Amniotic epithelial cell (primary cell): ENCODE data around the gene AKT3.
"Not testable (repeated sequence)": the region's sequence is repeated elsewhere in the genome, so short reads cannot be mapped to it uniquely, and the experiment has no call there.

ENCODE experiments used
- DNase-seq: peaks from one replicate; pipeline ENCODE4 v3.0.0-alpha.2; 2010; ENCODE audit warnings: low read depth

Gene AKT3

GRCh38 chr1:243784506-243784905 lies 65.5 kb downstream of the AKT3 start:
- no peak for DNase-seq

GRCh38 chr1:243783714-243784113 lies 66.3 kb downstream of the AKT3 start:
- no peak for DNase-seq

DNA sequence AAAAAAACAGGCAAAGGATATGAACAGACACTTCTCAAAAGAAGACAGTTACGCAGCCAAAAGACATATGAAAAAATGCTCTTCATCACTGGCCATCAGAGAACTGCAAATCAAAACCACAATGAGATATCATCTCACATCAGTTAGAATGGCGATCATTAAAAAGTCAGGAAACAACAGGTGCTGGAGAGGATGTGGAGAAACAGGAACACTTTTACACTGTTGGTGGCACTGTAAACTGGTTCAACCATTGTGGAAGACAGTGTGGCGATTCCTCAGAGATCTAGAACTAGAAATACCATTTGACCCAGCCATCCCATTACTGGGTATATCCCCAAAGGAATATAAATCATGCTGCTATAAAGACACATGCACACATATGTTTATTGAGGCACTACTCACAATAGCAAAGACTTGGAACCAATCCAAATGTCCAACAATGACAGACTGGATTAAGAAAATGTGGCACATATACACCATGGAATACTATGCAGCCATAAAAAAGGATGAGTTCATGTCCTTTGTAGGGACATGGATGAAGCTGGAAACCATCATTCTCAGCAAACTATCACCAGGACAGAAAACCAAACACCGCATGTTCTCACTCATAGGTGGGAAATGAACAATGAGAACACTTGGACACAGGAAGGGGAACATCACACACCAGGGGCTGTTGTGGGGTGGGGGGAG lies 77.5 kb downstream of the AKT3 start:
- not testable (repeated sequence) for DNase-seq

DNA sequence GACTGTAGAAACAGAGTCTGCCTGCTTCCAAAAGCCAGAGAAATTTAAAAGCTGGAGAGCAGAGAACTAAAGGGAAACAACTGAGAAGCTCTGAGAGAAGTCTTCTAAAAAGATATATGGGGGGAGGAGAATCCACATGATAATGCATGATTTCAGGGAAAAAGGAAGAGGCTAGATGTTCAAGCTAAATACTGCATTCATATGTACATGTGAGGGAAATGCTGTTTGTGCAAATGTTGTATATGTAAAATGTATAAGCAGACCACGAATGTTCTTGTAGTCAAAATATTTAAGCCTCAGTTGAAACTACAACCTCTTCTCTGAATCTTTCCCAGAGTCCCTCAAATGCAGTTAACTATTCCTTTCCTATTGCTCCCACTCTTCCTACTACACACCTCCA lies 79.2 kb downstream of the AKT3 start:
- no peak for DNase-seq

DNA sequence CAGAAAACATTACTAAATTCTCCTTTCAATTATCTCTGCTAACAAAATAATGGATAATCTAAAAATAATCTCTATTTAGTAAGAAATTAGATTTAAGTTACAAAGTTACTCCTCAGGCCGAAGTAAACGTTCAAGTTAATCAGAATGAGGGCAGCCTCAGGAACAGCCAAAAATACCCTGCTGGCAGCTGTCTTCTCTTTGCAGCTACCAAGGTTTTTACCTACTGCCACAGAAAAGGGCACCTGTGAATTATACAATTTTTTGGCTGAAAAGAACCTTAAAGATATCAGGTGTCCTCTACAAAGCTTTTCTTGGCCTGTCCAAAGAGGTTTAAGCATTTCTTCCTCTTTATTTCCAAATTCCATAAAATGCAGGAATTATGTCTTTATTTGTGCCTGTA lies 84.4 kb downstream of the AKT3 start:
- DNase-seq = no peak

DNA sequence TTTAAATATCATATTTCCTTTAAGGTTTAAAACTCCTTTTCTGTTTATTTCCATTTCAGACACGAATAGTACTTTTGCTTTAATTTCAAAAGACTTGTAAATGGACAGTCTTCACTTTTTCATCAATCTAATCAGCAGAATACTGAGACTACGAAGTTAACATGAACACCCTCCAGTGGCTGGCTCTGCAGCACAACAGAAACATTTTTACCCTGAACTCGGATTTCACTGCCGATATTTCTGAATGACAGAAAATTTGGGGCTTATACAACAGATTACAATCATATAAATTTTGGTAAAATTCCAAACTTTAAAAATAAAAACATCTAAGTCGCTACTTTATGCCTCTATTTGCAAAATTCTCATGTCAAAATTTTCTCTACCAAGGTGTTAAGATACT lies 86.2 kb downstream of the AKT3 start:
- no peak for DNase-seq

- DNase-seq = no peak
Measured at GRCh38 chr1:243758647-243759046, 91.4 kb downstream of the AKT3 start.

DNA sequence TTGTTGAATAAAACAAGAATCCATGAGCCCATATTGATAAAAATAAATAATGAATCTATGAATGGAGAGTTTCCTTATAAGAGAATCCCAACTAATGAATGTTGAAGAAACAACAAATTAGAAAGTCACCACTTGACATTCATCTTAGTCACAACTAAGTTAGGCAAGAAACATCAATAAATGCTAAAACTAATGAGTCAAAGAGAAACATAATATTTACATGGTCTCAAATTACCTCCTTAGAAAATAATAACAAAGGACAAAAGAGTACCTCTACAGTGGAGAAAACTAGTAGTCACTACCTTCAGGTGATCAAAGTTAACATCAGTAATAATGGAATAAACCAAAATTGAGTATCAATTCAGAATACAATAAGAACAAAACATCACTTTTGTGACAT lies 93.5 kb downstream of the AKT3 start:
- no peak for DNase-seq

- no peak for DNase-seq
Measured at GRCh38 chr1:243754348-243754747, 95.7 kb downstream of the AKT3 start.

- no peak for DNase-seq
Measured at GRCh38 chr1:243751506-243751905, 98.5 kb downstream of the AKT3 start.

GRCh38 chr1:243748706-243749283 lies 101.2 kb downstream of the AKT3 start:
- peak; percentile 85 for DNase-seq

- DNase-seq = no peak
Measured at GRCh38 chr1:243748227-243748626, 101.8 kb downstream of the AKT3 start.

GRCh38 chr1:243746751-243747150 lies 103.3 kb downstream of the AKT3 start:
- no peak for DNase-seq

DNA sequence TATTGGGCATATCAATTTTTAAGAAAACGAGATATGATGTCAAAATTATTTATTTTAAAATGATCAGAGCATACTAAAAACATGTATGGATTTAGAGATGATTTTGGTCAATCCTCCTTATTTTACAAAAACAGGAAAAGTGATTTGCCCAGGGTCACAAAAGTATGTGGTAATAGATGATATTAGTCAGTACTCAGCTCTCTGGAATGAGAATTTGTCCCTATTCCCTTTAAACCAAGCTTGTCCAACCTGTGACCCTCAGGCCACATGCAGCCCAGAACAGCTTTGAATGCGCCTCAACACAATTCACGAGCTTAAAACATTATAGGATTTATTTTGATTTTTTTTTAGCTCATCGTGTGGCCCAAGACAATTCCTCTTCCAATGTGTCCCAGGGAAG lies 104.7 kb downstream of the AKT3 start:
- no peak for DNase-seq

DNA sequence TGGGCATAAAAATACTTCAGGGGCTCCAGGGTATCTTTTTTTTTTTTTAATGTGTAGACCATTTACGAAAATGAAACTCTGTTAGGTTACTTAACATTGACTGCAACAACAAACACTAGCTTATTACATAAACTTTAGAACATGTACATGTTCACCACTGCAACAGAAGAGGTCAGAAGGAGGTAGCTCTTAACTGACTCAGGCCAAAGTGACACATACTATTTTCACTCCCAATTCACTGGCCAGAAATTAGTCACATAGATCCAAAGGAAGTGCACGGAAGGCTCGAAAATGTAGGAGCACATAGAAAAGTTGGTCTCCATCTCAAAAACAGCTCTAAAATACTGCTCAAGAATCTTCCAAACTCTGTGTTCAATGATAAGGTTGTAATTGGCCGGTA lies 107.2 kb downstream of the AKT3 start:
- DNase-seq = peak; percentile 72

DNA sequence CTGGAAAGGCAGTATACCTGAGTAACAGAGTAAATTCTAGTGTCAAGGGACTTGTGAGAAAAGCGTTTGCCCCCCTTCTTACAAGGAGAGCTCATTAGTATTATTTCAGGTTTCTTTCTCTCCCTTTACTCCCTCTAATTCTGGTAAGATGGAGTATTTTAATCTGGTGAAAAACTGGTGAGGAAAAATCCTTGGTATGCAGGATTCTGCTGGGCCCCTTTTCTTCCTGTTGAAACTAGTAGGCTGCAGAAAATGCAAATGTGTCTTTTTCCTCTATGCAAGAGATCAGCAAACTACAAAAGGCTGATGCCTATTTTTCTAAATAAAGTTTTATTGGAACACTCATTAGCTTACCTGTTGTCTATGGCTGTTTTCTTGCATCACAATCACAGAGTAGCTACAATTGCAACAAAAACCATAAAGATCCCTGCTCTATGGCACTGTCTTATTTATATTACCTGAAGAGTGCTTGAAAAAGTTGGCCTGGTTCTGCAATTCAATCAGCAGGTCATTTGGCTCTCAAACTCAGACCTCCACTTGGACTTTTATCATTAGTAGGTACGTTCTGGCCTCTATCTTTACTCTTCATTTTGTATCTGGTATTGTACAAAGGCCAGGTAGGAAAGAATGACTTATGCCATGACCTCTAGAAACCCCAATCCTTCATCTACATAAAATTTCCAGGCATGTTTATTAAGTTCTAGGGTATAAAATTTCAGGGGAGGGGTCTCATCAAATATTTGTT lies 109.6 kb downstream of the AKT3 start:
- peak; percentile 24 for DNase-seq

GRCh38 chr1:243739335-243740003 lies 110.6 kb downstream of the AKT3 start:
- peak; percentile 22 for DNase-seq

- no peak for DNase-seq
Measured at GRCh38 chr1:243738020-243738419, 112.0 kb downstream of the AKT3 start.

DNA sequence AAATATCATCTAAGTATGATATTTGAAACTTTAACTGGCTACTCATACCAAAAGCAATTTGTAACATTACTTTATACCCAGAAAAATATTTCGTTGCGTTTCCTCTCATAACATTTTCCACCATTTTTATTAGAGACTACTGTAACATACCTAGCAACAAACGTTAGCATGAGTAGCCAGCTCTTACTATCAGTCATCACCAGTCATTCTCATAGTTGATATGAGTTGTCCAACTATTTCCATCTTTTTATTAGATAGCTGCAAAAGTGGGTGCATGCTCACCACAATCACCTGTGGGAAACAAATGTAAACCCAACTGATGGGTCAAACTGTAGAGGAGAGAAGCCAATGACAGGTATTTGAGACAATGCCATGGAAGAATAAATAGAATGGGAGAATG lies 114.6 kb downstream of the AKT3 start:
- no peak for DNase-seq

- peak; percentile 47 for DNase-seq
Measured at GRCh38 chr1:243734308-243734695, 115.7 kb downstream of the AKT3 start.

DNA sequence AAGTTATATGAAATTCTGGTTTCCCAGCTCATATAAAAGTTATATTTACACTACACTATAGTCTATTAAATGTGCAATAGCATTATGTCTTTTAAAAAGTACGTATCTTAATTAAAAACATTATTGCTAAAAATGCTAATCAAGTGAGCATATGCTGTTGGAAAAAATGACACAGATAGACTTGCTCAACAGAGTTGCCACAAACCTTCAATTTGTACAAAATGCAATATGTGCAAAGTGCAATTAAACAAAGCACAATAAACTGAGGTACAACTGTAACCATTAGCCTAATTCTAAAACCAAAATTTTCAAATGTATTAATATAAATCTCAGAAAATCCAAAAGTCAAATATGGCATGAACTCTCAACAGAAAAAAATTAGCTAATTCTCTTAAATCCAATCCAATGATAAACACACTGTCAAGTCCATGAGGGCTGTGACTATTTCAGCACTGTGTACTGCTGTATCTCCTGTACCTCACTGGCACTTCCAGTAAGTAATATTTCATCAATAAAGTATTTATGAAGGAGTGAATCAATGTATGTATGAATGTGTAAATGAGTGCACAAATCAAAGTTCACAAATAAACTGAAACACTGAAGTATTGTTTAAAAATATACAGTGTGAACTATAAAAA lies 116.3 kb downstream of the AKT3 start:
- DNase-seq = no peak

DNA sequence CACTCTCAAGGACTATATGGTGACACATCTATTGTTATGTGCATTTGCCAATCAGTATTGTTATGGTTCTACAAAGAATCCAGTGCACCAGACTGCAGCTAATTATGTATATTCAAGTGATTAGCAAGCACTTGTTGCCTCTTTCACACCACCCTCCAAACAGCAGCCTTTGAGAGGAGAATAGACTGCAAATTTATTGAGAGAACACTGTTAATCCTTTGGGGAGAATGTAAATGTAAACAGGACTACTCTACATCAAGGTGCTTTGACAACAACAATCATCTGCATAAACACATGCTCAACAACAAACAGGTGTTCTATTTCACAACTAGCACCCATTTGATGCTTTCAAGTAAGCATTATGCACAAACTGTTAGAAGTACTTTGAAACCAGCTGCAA lies 117.4 kb downstream of the AKT3 start:
- DNase-seq = no peak
